ENCODE measurements around the gene IGFL2. TPM values are rescaled to one million over a fixed set of nuclear protein-coding genes. Genes with fewer than 3 reads are reported as not detected.

IGFL2 gene
- total and polyA plus RNA-seq, 9 of the 15 experiments (the other 6 are each of a cell fraction or from before 2014, with no cell fraction given), result 0.42 to 1.7 (median 0.75) TPM; not detected in 2

DNA sequence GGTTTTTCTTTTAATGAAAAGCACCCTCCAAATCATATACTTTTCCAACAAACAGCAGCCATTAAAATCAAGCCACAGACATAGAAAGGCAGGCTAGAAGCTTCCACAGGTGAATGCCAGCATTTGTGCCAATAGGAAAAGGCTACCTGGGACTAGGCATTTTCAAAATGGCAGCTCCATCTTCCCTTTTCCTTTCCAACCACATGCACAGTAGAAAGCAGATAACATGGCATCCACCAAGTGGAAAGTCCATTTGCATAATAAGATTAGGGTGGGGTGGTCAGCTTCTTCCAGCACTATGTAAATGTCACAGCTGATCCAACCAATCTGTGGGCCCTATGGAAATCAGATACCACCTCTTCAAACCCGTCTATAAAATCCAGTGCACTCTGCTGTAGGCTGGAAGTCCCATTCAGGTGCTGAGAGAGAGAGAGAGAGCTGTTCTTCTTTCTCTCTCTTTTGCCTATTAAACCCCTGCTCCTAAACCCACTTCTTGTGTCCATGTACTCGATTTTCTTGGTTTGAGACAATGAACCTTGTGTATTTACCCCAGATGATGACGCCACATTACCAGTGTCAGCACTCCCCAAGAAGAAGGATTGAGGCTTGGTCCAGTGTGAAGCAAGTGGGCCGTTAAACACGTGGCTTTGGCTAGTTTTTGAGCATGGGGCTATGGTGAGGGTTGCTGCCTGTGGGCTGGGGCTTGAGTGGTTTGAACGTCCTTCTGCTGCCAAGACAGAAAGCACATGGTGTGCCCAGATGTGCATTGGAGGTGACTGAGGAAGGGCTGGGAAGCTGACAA is 57.3 kb downstream of the IGFL2 start (continued):
- TF ChIP-seq, protein P1, sequence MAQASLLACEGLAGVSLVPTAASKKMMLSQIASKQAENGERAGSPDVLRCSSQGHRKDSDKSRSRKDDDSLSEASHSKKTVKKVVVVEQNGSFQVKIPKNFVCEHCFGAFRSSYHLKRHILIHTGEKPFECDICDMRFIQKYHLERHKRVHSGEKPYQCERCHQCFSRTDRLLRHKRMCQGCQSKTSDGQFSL (CRISPR knock-in tag; IDR thresholded peaks at IDR 0.05), result no peak
- TF ChIP-seq, protein P1 (tag; IDR thresholded peaks at IDR 0.05), result no peak
- TF ChIP-seq, protein P2, sequence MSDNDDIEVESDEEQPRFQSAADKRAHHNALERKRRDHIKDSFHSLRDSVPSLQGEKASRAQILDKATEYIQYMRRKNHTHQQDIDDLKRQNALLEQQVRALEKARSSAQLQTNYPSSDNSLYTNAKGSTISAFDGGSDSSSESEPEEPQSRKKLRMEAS (CRISPR knock-in tag; IDR thresholded peaks at IDR 0.05), result peak; percentile 83
- TF ChIP-seq L3MBTL2 (IDR thresholded peaks at IDR 0.05), result peak; percentile 78; the same call in 1 of the 2 replicates
- TF ChIP-seq FUS (optimal IDR thresholded peaks at IDR 0.05; ENCODE audit: low read depth, low read length), result no peak
- no peak for TF ChIP-seq ZSCAN32 (CRISPR knock-in tag; IDR thresholded peaks at IDR 0.05)
- TF ChIP-seq MYC (IDR thresholded peaks at IDR 0.05; ENCODE audit: low read depth, low read length), result peak; percentile 56; the same call in 1 of the 2 replicates
- TF ChIP-seq MYC (CRISPR knock-in tag; IDR thresholded peaks at IDR 0.05; ENCODE audit: borderline replicate concordance, low read depth), result 0 out of 2 replicates have a peak, but pooled peaks have one; percentile 42
- TF ChIP-seq, protein P3, sequence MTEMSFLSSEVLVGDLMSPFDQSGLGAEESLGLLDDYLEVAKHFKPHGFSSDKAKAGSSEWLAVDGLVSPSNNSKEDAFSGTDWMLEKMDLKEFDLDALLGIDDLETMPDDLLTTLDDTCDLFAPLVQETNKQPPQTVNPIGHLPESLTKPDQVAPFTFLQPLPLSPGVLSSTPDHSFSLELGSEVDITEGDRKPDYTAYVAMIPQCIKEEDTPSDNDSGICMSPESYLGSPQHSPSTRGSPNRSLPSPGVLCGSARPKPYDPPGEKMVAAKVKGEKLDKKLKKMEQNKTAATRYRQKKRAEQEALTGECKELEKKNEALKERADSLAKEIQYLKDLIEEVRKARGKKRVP (CRISPR knock-in tag; IDR thresholded peaks at IDR 0.05), result 0 out of 2 replicates have a peak, but pooled peaks have one; percentile 25
- TF ChIP-seq, protein P4, sequence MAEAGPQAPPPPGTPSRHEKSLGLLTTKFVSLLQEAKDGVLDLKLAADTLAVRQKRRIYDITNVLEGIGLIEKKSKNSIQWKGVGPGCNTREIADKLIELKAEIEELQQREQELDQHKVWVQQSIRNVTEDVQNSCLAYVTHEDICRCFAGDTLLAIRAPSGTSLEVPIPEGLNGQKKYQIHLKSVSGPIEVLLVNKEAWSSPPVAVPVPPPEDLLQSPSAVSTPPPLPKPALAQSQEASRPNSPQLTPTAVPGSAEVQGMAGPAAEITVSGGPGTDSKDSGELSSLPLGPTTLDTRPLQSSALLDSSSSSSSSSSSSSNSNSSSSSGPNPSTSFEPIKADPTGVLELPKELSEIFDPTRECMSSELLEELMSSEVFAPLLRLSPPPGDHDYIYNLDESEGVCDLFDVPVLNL (CRISPR knock-in tag; IDR thresholded peaks at IDR 0.05; ENCODE audit: low read depth), result no peak
- peak; percentile 92 for TF ChIP-seq KDM5B (IDR thresholded peaks at IDR 0.05; ENCODE audit: insufficient replicate concordance, low read depth, low read length)
- TF ChIP-seq KAT7 (CRISPR knock-in tag; IDR thresholded peaks at IDR 0.05; ENCODE audit: borderline replicate concordance), result no peak
- TF ChIP-seq MEIS2 (IDR thresholded peaks at IDR 0.05; ENCODE audit: partially characterized antibody), result peak; percentile 14
- TF ChIP-seq, protein P5, sequence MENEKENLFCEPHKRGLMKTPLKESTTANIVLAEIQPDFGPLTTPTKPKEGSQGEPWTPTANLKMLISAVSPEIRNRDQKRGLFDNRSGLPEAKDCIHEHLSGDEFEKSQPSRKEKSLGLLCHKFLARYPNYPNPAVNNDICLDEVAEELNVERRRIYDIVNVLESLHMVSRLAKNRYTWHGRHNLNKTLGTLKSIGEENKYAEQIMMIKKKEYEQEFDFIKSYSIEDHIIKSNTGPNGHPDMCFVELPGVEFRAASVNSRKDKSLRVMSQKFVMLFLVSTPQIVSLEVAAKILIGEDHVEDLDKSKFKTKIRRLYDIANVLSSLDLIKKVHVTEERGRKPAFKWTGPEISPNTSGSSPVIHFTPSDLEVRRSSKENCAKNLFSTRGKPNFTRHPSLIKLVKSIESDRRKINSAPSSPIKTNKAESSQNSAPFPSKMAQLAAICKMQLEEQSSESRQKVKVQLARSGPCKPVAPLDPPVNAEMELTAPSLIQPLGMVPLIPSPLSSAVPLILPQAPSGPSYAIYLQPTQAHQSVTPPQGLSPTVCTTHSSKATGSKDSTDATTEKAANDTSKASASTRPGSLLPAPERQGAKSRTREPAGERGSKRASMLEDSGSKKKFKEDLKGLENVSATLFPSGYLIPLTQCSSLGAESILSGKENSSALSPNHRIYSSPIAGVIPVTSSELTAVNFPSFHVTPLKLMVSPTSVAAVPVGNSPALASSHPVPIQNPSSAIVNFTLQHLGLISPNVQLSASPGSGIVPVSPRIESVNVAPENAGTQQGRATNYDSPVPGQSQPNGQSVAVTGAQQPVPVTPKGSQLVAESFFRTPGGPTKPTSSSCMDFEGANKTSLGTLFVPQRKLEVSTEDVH (IDR thresholded peaks at IDR 0.05; ENCODE audit: low read depth, partially characterized antibody), result no peak
- TF ChIP-seq ZNF507 (tag; conservative IDR thresholded peaks at IDR 0.05), result no peak
- TF ChIP-seq MCM5 (IDR thresholded peaks at IDR 0.05; ENCODE audit: low read depth), result no peak
- TF ChIP-seq, protein P6, sequence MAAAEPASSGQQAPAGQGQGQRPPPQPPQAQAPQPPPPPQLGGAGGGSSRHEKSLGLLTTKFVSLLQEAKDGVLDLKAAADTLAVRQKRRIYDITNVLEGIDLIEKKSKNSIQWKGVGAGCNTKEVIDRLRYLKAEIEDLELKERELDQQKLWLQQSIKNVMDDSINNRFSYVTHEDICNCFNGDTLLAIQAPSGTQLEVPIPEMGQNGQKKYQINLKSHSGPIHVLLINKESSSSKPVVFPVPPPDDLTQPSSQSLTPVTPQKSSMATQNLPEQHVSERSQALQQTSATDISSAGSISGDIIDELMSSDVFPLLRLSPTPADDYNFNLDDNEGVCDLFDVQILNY (CRISPR knock-in tag; IDR thresholded peaks at IDR 0.05), result no peak
- TF ChIP-seq NCOA6 (IDR thresholded peaks at IDR 0.05), result no peak
- TF ChIP-seq IFI16 (CRISPR knock-in tag; IDR thresholded peaks at IDR 0.05), result no peak
- no peak for TF ChIP-seq EP300 (IDR thresholded peaks at IDR 0.05; ENCODE audit: low read length)

Measured in K562 (cell line).